Measurements from ENCODE around the gene CLK2. TPM values are rescaled to one million over a fixed set of nuclear protein-coding genes. Genes with fewer than 3 reads are reported as not detected.

The CLK2 gene
- 102 and 106 TPM in 2 replicates for total RNA-seq
- long read RNA-seq, partial matches to known transcripts, result 6 of 14 reads
- long read RNA-seq, other reads (novel, unspliced or antisense), result 7 of 14 reads

GRCh38 chr1:155273343-155274245 is at the start of gene CLK2:
Gene CLK2 (minus strand): TSS chr1:155273504. CDS start chr1:155270977, 2,527 bp downstream.
- Mint-ChIP-seq H3K36me3 (ENCODE audit: insufficient read depth) (peaks cover 16% of the 10 kb centered on the region), H3K4me1 (ENCODE audit: low read depth) (peaks cover 18% of the 10 kb centered on the region), H3K27ac (peak within 1 kb of the TSS; percentile 96), H3K4me3 (ENCODE audit: low read depth) (peak within 1 kb of the TSS; percentile 99), H3K9me3 (ENCODE audit: low read depth) (no peaks in the 10 kb centered on the region), H3K27me3 (no peaks in the 10 kb centered on the region)
- DNase-seq (ENCODE audit: low spot score, unreplicated experiment), result peak; percentile 90
- TF ChIP-seq CTCF (IDR thresholded peaks at IDR 0.05; ENCODE audit: unreplicated experiment), result no peak

- DNase-seq (ENCODE audit: low spot score, unreplicated experiment), result no peak
- peaks cover 7% of the 10 kb centered on the region for H3K36me3 Mint-ChIP-seq (ENCODE audit: insufficient read depth)
- TF ChIP-seq CTCF (IDR thresholded peaks at IDR 0.05; ENCODE audit: unreplicated experiment), result no peak
Measured at GRCh38 chr1:155322571-155322952, 49.3 kb upstream of the CLK2 start.

GRCh38 chr1:155321639-155322503 is 48.6 kb upstream of the CLK2 start:
- no peak for TF ChIP-seq CTCF (IDR thresholded peaks at IDR 0.05; ENCODE audit: unreplicated experiment)
- DNase-seq (ENCODE audit: low spot score, unreplicated experiment), result no peak
- Mint-ChIP-seq H3K4me3 (ENCODE audit: low read depth) (peak overlapping the region; percentile 70), H3K27me3 (no peaks in the 10 kb centered on the region), H3K36me3 (ENCODE audit: insufficient read depth) (peaks cover 7% of the 10 kb centered on the region), H3K4me1 (ENCODE audit: low read depth) (peaks cover 27% of the 10 kb centered on the region), H3K27ac (peak overlapping the region; percentile 79), H3K9me3 (ENCODE audit: low read depth) (no peaks in the 10 kb centered on the region)

More at GRCh38 chr1:155322571-155322952, 49.3 kb upstream of the CLK2 start:
- Mint-ChIP-seq H3K4me1 (ENCODE audit: low read depth) (peaks cover 27% of the 10 kb centered on the region), H3K4me3 (ENCODE audit: low read depth) (peak overlapping the region; percentile 70), H3K27me3 (no peaks in the 10 kb centered on the region), H3K27ac (peak overlapping the region; percentile 79), H3K9me3 (ENCODE audit: low read depth) (no peaks in the 10 kb centered on the region)

- no peak for TF ChIP-seq CTCF (IDR thresholded peaks at IDR 0.05; ENCODE audit: unreplicated experiment)
- peaks cover 8% of the 10 kb centered on the region for H3K36me3 Mint-ChIP-seq (ENCODE audit: insufficient read depth)
- H3K9me3 Mint-ChIP-seq (ENCODE audit: low read depth), result no peaks in the 10 kb centered on the region
- H3K4me3 Mint-ChIP-seq (ENCODE audit: low read depth), result peak within 1 kb of the TSS; percentile 70
- H3K4me1 Mint-ChIP-seq (ENCODE audit: low read depth), result peaks cover 26% of the 10 kb centered on the region
- H3K27me3 Mint-ChIP-seq, result no peaks in the 10 kb centered on the region
- peak; percentile 35 for DNase-seq (ENCODE audit: low spot score, unreplicated experiment)
- H3K27ac Mint-ChIP-seq, result peak within 1 kb of the TSS; percentile 20
Measured at GRCh38 chr1:155320661-155321617, 47.6 kb upstream of the CLK2 start, which contains the start of gene RUSC1. Gene RUSC1 (plus strand): TSS chr1:155320894. CDS start chr1:155321774, 880 bp downstream.
